Measurements from ENCODE around the gene WDR74. TPM values are rescaled to one million over a fixed set of nuclear protein-coding genes. Genes with fewer than 3 reads are reported as not detected.

The WDR74 gene
- 10 to 100 TPM; 66.0 to 66.9 TPM for total RNA-seq

DNA sequence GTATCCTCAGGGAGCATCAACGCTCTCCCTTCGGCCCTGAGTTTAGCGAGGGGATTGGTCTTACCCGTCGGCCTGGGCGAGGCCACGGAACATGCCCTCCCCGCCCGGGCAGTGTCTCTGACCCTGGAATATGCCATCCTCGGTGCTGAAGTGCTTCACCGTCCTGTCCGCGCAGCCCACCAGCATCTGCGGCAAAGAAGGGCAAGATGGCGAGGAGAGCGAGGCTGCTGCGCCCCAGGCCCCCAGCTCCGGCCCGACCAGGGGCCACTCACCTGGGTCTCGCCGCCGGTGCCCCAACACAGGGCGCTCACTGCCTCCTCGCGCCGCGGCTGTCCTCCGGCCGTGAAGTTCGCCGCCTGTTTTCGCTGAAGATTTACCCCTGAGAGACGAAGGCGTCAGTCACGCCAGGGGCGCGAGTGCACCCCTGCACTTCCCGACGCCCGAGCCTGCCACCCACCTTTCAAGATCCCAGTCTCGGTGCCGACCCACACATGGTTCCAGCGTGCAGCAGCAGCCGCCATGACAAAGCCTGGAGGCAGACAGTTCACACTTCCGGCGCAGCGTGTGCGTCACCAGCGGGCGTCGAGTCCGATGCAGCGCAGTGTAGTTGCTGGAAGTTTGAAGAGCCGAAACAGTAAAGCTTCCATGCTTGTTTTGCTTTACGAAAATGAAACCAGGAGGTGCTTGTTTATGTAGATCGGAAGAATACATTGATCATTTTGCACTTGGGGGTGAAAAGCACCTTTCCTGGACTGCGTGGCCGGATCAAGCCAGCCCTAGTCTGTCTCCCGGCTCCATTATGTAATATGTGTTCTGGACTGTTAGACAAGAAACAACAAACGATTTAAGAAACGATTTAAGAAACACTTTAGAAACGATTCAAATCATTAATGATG lies at the start of gene WDR74:
Gene WDR74, minus strand, starts transcription at position 541 of the 896 bp plus-strand sequence. Its CDS starts 20 bp downstream, at position 521.
- ATAC-seq: peak; percentile 42
- POLR2A ChIA-PET: interaction anchor here (1.0 to 9.7 kb wide), 16 partner anchors 11 to 238 kb away, joined by 3 to 507 read pairs (median 36); partner anchors contain the start of genes HNRNPUL2, LBHD1, MTA2 and NXF1
- CTCF ChIA-PET: interaction anchor here (1.3 to 3.4 kb wide), 4 partner anchors 17 to 53 kb away, joined by 3 to 30 read pairs (median 6); partner anchors contain the start of genes SLC3A2 and TMEM179B
- peak; percentile 96 for DNase-seq
- H3K27ac Mint-ChIP-seq: no peak within 1 kb of the TSS
- H3K4me1 Mint-ChIP-seq (ENCODE audit: low read depth): peaks cover 32% of the 10 kb centered on the region
- H3K36me3 Mint-ChIP-seq (ENCODE audit: low read depth): peaks cover 33% of the 10 kb centered on the region
- H3K4me3 Mint-ChIP-seq: no peak within 1 kb of the TSS
- no peaks in the 10 kb centered on the region for H3K9me3 Mint-ChIP-seq (ENCODE audit: insufficient read depth)
- no peaks in the 10 kb centered on the region for H3K27me3 Mint-ChIP-seq (ENCODE audit: low read depth)

DNA sequence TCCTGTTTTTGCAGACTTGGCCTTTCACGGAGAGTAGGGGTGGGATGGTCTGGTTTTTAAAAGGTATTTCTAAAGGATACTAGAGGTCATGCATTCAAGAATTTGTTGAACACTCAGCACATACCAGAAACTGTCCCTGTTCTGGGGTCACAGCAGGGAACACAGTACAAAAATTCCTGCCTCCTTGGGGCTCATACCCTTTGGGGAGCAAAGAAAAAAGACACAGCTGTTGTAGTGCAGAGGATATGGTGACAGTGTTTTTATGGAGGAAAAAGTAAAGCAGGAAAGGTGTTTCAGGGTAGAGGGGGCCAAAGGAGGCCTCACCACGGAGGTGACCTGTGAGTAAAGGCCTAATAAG lies 49.7 kb upstream of the WDR74 start:
- Mint-ChIP-seq H3K4me3 (no peak overlapping the region), H3K27ac (peak overlapping the region; percentile 48), H3K36me3 (ENCODE audit: low read depth) (peaks cover 53% of the 10 kb centered on the region), H3K27me3 (ENCODE audit: low read depth) (peaks cover 2% of the 10 kb centered on the region), H3K9me3 (ENCODE audit: insufficient read depth) (no peaks in the 10 kb centered on the region), H3K4me1 (ENCODE audit: low read depth) (peaks cover 16% of the 10 kb centered on the region)
- no peak for DNase-seq
- ChIA-PET POLR2A (interaction anchor here (0.5 to 1.2 kb wide), 3 partner anchors 8 to 34 kb away, joined by 3 to 6 read pairs (median 4); partner anchors contain the start of gene SLC3A2), CTCF (no interaction called here)
- ATAC-seq: no peak

DNA sequence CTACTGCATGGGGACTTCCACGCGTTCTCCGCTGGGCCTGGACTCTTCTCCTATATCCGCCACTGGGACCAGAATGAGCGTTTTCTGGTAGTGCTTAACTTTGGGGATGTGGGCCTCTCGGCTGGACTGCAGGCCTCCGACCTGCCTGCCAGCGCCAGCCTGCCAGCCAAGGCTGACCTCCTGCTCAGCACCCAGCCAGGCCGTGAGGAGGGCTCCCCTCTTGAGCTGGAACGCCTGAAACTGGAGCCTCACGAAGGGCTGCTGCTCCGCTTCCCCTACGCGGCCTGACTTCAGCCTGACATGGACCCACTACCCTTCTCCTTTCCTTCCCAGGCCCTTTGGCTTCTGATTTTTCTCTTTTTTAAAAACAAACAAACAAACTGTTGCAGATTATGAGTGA lies 49.0 kb upstream of the WDR74 start:
- no peaks in the 10 kb centered on the region for H3K9me3 Mint-ChIP-seq (ENCODE audit: insufficient read depth)
- H3K4me3 Mint-ChIP-seq: no peak overlapping the region
- DNase-seq (no peak), ATAC-seq (no peak)
- peaks cover 60% of the 10 kb centered on the region for H3K36me3 Mint-ChIP-seq (ENCODE audit: low read depth)
- CTCF ChIA-PET: no interaction called here
- no peak overlapping the region for H3K27ac Mint-ChIP-seq
- peaks cover 2% of the 10 kb centered on the region for H3K27me3 Mint-ChIP-seq (ENCODE audit: low read depth)
- peaks cover 23% of the 10 kb centered on the region for H3K4me1 Mint-ChIP-seq (ENCODE audit: low read depth)
- POLR2A ChIA-PET: no interaction called here

DNA sequence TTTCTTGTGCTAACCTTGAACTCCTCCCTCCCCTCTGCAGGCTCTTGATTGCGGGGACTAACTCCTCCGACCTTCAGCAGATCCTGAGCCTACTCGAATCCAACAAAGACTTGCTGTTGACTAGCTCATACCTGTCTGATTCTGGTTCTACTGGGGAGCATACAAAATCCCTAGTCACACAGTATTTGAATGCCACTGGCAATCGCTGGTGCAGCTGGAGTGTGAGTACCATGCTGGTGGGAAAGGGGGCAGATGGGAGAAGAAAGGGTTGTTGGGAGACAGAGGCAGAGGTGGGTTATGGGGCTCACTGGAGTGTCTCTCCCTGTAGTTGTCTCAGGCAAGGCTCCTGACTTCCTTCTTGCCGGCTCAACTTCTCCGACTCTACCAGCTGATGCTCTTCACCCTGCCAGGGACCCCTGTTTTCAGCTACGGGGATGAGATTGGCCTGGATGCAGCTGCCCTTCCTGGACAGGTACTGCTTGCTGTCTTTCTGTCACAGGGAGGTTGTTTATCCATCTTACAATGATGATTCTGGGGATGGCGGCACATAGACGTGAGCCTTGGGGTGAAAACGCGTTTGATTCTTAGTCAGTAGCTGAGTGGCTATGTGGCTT lies 45.9 kb upstream of the WDR74 start:
- POLR2A ChIA-PET: interaction anchor here (3.9 to 5.2 kb wide), 2 partner anchors 31 to 44 kb away, joined by 33 to 104 read pairs; no protein-coding TSS in a partner anchor
- peaks cover 38% of the 10 kb centered on the region for H3K4me1 Mint-ChIP-seq (ENCODE audit: low read depth)

GRCh38 chr11:62883673-62884072 lies 44.3 kb upstream of the WDR74 start:
- ATAC-seq (no peak), DNase-seq (no peak)
- H3K27me3 Mint-ChIP-seq (ENCODE audit: low read depth): no peaks in the 10 kb centered on the region
- peak overlapping the region; percentile 100 for H3K4me3 Mint-ChIP-seq
- no peaks in the 10 kb centered on the region for H3K9me3 Mint-ChIP-seq (ENCODE audit: insufficient read depth)
- peaks cover 49% of the 10 kb centered on the region for H3K4me1 Mint-ChIP-seq (ENCODE audit: low read depth)
- CTCF ChIA-PET: interaction anchor here (0.8 to 1.5 kb wide), 5 partner anchors 23 to 488 kb away, joined by 3 to 13 read pairs (median 4); no protein-coding TSS in a partner anchor
- H3K36me3 Mint-ChIP-seq (ENCODE audit: low read depth): peaks cover 80% of the 10 kb centered on the region
- POLR2A ChIA-PET: interaction anchor here (0.6 to 5.2 kb wide), 3 partner anchors 30 to 1249 kb away, joined by 3 to 104 read pairs (median 33); no protein-coding TSS in a partner anchor
- peak overlapping the region; percentile 100 for H3K27ac Mint-ChIP-seq

More for the DNA sequence above, 45.9 kb upstream of the WDR74 start:
- Mint-ChIP-seq H3K9me3 (ENCODE audit: insufficient read depth) (no peaks in the 10 kb centered on the region), H3K27me3 (ENCODE audit: low read depth) (no peaks in the 10 kb centered on the region), H3K27ac (peak overlapping the region; percentile 58), H3K36me3 (ENCODE audit: low read depth) (peaks cover 90% of the 10 kb centered on the region), H3K4me3 (peak overlapping the region; percentile 5)
- ATAC-seq (no peak), DNase-seq (no peak)
- CTCF ChIA-PET: interaction anchor here (1.4 to 1.8 kb wide), 2 partner anchors 21 to 99 kb away, joined by 3 to 8 read pairs; no protein-coding TSS in a partner anchor

DNA sequence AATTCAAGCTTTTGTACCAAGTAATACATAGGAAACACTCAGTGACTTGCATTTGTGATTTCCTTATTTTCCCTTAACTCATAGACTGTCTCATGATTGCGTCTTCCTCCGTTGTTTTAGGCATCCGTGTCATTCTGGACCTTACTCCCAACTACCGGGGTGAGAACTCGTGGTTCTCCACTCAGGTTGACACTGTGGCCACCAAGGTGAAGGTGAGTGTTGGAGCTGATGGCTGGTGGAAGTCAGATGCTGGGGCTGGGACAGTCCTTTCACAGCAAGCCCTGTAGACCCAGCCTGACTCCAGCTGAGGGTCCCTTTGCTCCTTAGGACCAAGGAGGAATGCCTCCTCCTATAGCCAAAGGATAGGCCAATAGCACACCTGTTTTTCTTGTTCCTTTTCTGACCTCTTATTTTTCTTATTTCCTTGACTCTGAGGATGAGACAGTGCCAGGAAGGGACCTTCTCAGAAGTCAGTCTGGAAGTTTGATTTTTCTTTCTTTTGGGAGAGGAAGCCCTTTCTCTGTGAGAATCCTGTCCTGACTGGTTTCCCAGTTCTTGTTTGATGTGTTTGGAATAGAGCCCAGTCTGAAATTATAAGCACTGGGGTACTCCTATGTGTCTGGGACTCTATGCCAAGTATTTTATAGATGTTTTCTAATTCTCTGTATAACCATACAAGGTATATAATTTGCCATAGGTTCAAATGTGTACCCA lies 43.6 kb upstream of the WDR74 start:
- no peak for DNase-seq
- CTCF ChIA-PET: interaction anchor here (0.8 to 3.9 kb wide), 10 partner anchors 20 to 459 kb away, joined by 3 to 46 read pairs (median 4); partner anchors contain the start of gene TMEM179B
- POLR2A ChIA-PET: interaction anchor here (0.7 to 5.2 kb wide), 6 partner anchors 29 to 684 kb away, joined by 3 to 114 read pairs (median 21); partner anchors contain the start of genes HNRNPUL2, TTC9C, UQCC3 and WDR74
- Mint-ChIP-seq H3K36me3 (ENCODE audit: low read depth) (peaks cover 73% of the 10 kb centered on the region), H3K27ac (peak overlapping the region; percentile 100), H3K4me3 (peak overlapping the region; percentile 100), H3K27me3 (ENCODE audit: low read depth) (no peaks in the 10 kb centered on the region), H3K9me3 (ENCODE audit: insufficient read depth) (no peaks in the 10 kb centered on the region), H3K4me1 (ENCODE audit: low read depth) (peaks cover 49% of the 10 kb centered on the region)
- ATAC-seq: no peak

- peak overlapping the region; percentile 100 for H3K4me3 Mint-ChIP-seq
- ATAC-seq (no peak), DNase-seq (no peak)
- peak overlapping the region; percentile 100 for H3K27ac Mint-ChIP-seq
- POLR2A ChIA-PET: interaction anchor here (0.7 to 5.2 kb wide), 12 partner anchors 16 to 799 kb away, joined by 3 to 114 read pairs (median 9); partner anchors contain the start of genes HNRNPUL2, RTN3, STX5 and TMEM179B
- no peaks in the 10 kb centered on the region for H3K27me3 Mint-ChIP-seq (ENCODE audit: low read depth)
- peaks cover 51% of the 10 kb centered on the region for H3K4me1 Mint-ChIP-seq (ENCODE audit: low read depth)
- H3K36me3 Mint-ChIP-seq (ENCODE audit: low read depth): peaks cover 71% of the 10 kb centered on the region
- H3K9me3 Mint-ChIP-seq (ENCODE audit: insufficient read depth): no peaks in the 10 kb centered on the region
- CTCF ChIA-PET: interaction anchor here (0.9 to 3.9 kb wide), 9 partner anchors 12 to 458 kb away, joined by 3 to 46 read pairs (median 4); partner anchors contain the start of gene TMEM179B
These were observed 43.0 kb upstream of the WDR74 start for GRCh38 chr11:62882431-62882749.

GRCh38 chr11:62881579-62882430 lies 42.4 kb upstream of the WDR74 start:
- ChIA-PET POLR2A (interaction anchor here (0.5 to 5.2 kb wide), 38 partner anchors 8 to 949 kb away, joined by 3 to 114 read pairs (median 5); partner anchors contain the start of genes C11orf98, CSKMT, HNRNPUL2 and POLR2G), CTCF (interaction anchor here (0.9 to 3.9 kb wide), 21 partner anchors 13 to 457 kb away, joined by 3 to 46 read pairs (median 5); partner anchors contain the start of genes HNRNPUL2, NXF1, POLR2G and TAF6L)
- Mint-ChIP-seq H3K4me3 (peak overlapping the region; percentile 100), H3K36me3 (ENCODE audit: low read depth) (peaks cover 67% of the 10 kb centered on the region), H3K27me3 (ENCODE audit: low read depth) (no peaks in the 10 kb centered on the region), H3K9me3 (ENCODE audit: insufficient read depth) (no peaks in the 10 kb centered on the region), H3K4me1 (ENCODE audit: low read depth) (peaks cover 49% of the 10 kb centered on the region), H3K27ac (peak overlapping the region; percentile 100)
- DNase-seq: peak; percentile 98
- peak; percentile 63 for ATAC-seq

DNA sequence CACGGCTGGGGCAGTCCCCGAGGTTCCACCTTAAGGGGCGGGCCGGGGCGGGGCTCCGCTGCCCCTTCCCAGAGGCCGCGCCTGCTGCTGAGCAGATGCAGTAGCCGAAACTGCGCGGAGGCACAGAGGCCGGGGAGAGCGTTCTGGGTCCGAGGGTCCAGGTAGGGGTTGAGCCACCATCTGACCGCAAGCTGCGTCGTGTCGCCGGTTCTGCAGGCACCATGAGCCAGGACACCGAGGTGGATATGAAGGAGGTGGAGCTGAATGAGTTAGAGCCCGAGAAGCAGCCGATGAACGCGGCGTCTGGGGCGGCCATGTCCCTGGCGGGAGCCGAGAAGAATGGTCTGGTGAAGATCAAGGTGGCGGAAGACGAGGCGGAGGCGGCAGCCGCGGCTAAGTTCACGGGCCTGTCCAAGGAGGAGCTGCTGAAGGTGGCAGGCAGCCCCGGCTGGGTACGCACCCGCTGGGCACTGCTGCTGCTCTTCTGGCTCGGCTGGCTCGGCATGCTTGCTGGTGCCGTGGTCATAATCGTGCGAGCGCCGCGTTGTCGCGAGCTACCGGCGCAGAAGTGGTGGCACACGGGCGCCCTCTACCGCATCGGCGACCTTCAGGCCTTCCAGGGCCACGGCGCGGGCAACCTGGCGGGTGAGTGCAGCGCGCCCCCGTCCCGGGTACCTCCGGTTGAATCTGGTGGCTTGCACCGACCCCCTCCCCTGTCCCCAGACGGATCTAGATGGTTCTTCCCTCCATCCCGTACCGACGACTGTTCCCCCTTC lies 41.6 kb upstream of the WDR74 start, which contains the start of gene SLC3A2:
Gene SLC3A2, plus strand, starts transcription at position 94 of the 776 bp plus-strand sequence. Its CDS starts 128 bp downstream, at position 222.
- Mint-ChIP-seq H3K36me3 (ENCODE audit: low read depth) (peaks cover 62% of the 10 kb centered on the region), H3K27ac (peak within 1 kb of the TSS; percentile 100), H3K4me1 (ENCODE audit: low read depth) (peaks cover 49% of the 10 kb centered on the region), H3K9me3 (ENCODE audit: insufficient read depth) (no peaks in the 10 kb centered on the region), H3K4me3 (peak within 1 kb of the TSS; percentile 100), H3K27me3 (ENCODE audit: low read depth) (no peaks in the 10 kb centered on the region)
- ATAC-seq: peak; percentile 87
- ChIA-PET CTCF (interaction anchor here (0.7 to 3.9 kb wide), 24 partner anchors 13 to 324 kb away, joined by 3 to 46 read pairs (median 4); partner anchors contain the start of genes C11orf98, CSKMT, HNRNPUL2 and NXF1), POLR2A (interaction anchor here (0.5 to 5.2 kb wide), 43 partner anchors 8 to 1454 kb away, joined by 3 to 114 read pairs (median 4); partner anchors contain the start of genes C11orf98, CSKMT, HNRNPUL2 and NXF1)
- DNase-seq: peak; percentile 92

All from activated CD8-positive, alpha-beta T cell treated with anti-CD3 and anti-CD28 coated beads, Interleukin-2, amount 10 ng/mL, durations not matched to agents 7 days and 5 days (primary cell).